ENCODE measurements around the gene CPNE6.

Gene CPNE6

DNA sequence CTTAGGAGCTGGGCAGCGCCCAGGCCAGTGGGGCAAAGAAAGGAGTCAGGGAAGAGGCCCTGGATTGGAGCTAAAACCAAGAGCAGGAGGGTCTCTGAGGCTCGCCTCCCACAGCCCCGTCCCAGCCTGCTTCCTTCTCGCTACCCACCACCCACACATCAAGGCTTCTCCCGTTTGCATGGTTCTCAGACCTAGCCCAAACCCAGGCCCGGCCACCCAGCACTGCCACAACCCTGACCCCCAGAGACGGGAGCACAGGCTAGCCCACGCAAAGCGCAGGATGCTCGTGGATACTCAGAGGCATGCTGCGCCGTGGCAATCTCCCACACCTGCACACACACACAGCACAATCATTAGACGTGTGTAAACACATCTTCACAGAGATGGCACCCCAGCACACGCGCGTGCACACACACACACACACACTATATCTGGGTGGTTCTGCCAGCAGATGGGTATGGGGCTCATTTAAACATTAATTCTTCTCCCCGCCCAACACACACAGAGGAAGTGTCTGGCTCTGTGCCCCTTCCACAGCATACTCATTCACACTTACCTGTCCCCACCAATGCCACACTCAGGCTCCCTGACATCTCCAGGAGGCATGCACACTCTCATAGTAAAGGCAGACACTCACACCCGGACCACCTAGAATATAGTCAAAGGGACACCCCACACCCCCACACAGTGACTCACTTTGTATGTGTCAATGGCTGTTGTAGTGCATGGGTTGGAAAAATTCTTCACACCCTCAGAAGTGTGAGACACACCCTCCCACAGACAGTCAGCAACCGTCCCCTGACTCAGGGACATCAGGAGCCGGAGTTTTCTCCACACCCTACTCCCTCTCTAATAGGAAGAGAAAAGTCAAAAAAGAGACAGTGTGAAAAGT, 18.5 kb upstream of the CPNE6 start:
- Histone ChIP-seq H3K27ac (ENCODE audit: low read depth, low read length, poor library complexity, severe bottlenecking) (no peak overlapping the region), H3K4me3 (ENCODE audit: low read depth, low read length, poor library complexity, severe bottlenecking) (peak overlapping the region; percentile 76), H3K9me2 (ENCODE audit: low read depth, low read length) (no peaks in the 10 kb centered on the region), H3K4me1 (ENCODE audit: insufficient read depth, low read length, severe bottlenecking) (peaks cover 16% of the 10 kb centered on the region), H3K9ac (ENCODE audit: low read length) (no peak overlapping the region), H4K20me1 (ENCODE audit: insufficient read depth, low read length) (no peaks in the 10 kb centered on the region), H3K9me3 (ENCODE audit: low read length) (no peaks in the 10 kb centered on the region), H2AFZ (ENCODE audit: low read length) (no peak overlapping the region), H3K27me3 (ENCODE audit: insufficient read depth, low read length) (peaks cover 4% of the 10 kb centered on the region; the same call in 1 of the 2 replicates), H3K36me3 (ENCODE audit: insufficient read depth, low read length) (no peaks in the 10 kb centered on the region), H3K4me2 (ENCODE audit: low read length) (peak overlapping the region; percentile 98), H3K79me2 (ENCODE audit: insufficient read depth, low read length) (no peaks in the 10 kb centered on the region), H3F3A (ENCODE audit: insufficient read depth, low read length) (no peaks in the 10 kb centered on the region)
- no peak for TF ChIP-seq EZH2 (IDR thresholded peaks at IDR 0.05; ENCODE audit: borderline replicate concordance, low read length)
- TF ChIP-seq, protein P1, sequence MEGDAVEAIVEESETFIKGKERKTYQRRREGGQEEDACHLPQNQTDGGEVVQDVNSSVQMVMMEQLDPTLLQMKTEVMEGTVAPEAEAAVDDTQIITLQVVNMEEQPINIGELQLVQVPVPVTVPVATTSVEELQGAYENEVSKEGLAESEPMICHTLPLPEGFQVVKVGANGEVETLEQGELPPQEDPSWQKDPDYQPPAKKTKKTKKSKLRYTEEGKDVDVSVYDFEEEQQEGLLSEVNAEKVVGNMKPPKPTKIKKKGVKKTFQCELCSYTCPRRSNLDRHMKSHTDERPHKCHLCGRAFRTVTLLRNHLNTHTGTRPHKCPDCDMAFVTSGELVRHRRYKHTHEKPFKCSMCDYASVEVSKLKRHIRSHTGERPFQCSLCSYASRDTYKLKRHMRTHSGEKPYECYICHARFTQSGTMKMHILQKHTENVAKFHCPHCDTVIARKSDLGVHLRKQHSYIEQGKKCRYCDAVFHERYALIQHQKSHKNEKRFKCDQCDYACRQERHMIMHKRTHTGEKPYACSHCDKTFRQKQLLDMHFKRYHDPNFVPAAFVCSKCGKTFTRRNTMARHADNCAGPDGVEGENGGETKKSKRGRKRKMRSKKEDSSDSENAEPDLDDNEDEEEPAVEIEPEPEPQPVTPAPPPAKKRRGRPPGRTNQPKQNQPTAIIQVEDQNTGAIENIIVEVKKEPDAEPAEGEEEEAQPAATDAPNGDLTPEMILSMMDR (IDR thresholded peaks at IDR 0.05; ENCODE audit: low read length): no peak

DNA sequence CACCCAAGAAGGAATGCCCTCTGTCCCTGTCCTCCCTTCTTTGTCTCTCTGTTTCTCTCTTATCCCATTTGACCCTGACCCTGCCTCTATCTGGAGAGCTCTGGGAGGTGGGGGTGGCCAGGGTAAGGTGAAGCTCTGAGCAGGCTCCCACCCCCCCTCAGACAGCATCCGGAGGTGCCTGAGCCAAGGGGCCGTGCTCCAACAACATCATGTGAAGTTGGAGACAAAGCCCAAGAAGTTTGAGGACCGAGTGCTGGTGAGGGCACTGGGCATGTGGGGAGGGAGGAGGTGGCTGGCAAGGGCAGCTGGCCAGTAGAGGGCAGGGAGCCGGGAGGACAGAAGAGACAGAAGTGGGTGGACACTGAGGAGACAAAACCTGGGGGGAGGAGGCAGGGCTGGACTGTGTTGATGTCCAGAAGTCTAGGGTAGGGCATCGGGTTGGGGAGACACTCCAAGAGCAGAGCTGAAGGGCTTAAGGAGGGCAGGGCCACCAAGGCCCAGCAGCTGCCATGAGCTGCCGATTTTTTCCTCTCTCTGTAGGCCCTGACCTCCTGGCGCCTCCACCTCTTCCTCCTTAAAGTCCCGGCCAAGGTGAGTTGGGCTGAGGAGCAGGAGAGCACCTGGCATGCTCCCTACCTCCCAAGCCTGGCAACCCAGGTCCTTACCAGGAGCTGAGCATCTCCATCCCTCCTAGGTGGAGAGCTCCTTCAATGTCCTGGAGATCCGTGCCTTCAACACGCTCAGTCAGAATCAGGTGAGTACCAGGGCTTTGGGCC, 17.6 kb upstream of the CPNE6 start:
- Histone ChIP-seq H3K27me3 (ENCODE audit: insufficient read depth, low read length) (peaks cover 4% of the 10 kb centered on the region; the same call in 1 of the 2 replicates), H3K9me2 (ENCODE audit: low read depth, low read length) (no peaks in the 10 kb centered on the region), H3K4me1 (ENCODE audit: insufficient read depth, low read length, severe bottlenecking) (peaks cover 16% of the 10 kb centered on the region), H3K4me2 (ENCODE audit: low read length) (no peak overlapping the region), H3F3A (ENCODE audit: insufficient read depth, low read length) (no peaks in the 10 kb centered on the region), H3K9me3 (ENCODE audit: low read length) (no peaks in the 10 kb centered on the region), H3K27ac (ENCODE audit: low read depth, low read length, poor library complexity, severe bottlenecking) (no peak overlapping the region), H4K20me1 (ENCODE audit: insufficient read depth, low read length) (no peaks in the 10 kb centered on the region), H3K36me3 (ENCODE audit: insufficient read depth, low read length) (no peaks in the 10 kb centered on the region), H2AFZ (ENCODE audit: low read length) (no peak overlapping the region), H3K9ac (ENCODE audit: low read length) (no peak overlapping the region), H3K4me3 (ENCODE audit: low read depth, low read length, poor library complexity, severe bottlenecking) (no peak overlapping the region), H3K79me2 (ENCODE audit: insufficient read depth, low read length) (no peaks in the 10 kb centered on the region)
- TF ChIP-seq, protein P1 (IDR thresholded peaks at IDR 0.05; ENCODE audit: low read length): no peak
- no peak for TF ChIP-seq EZH2 (IDR thresholded peaks at IDR 0.05; ENCODE audit: borderline replicate concordance, low read length)

DNA sequence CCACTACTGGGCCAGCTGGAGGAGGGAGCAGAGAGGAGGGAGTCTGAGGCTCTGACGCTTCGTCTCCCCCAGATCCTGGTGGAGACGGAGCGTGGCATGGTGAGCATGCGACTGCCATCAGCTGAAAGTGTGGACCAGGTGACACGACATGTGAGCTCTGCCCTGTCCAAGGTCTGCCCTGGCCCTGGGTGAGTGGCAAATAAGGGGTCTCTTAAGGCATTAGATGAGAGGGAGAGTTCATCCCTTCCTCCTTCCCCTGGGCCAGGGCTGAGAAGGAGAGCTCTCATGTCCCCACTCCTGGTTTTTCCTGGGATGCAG, 17.1 kb upstream of the CPNE6 start:
- Histone ChIP-seq H3K36me3 (ENCODE audit: insufficient read depth, low read length) (no peaks in the 10 kb centered on the region), H3K4me3 (ENCODE audit: low read depth, low read length, poor library complexity, severe bottlenecking) (no peak overlapping the region), H3K9ac (ENCODE audit: low read length) (no peak overlapping the region), H3F3A (ENCODE audit: insufficient read depth, low read length) (no peaks in the 10 kb centered on the region), H2AFZ (ENCODE audit: low read length) (no peak overlapping the region), H3K4me2 (ENCODE audit: low read length) (no peak overlapping the region), H3K27ac (ENCODE audit: low read depth, low read length, poor library complexity, severe bottlenecking) (no peak overlapping the region), H3K4me1 (ENCODE audit: insufficient read depth, low read length, severe bottlenecking) (peaks cover 16% of the 10 kb centered on the region), H4K20me1 (ENCODE audit: insufficient read depth, low read length) (no peaks in the 10 kb centered on the region), H3K9me2 (ENCODE audit: low read depth, low read length) (no peaks in the 10 kb centered on the region), H3K27me3 (ENCODE audit: insufficient read depth, low read length) (peaks cover 4% of the 10 kb centered on the region; the same call in 1 of the 2 replicates), H3K9me3 (ENCODE audit: low read length) (no peaks in the 10 kb centered on the region), H3K79me2 (ENCODE audit: insufficient read depth, low read length) (no peaks in the 10 kb centered on the region)
- TF ChIP-seq, protein P1 (IDR thresholded peaks at IDR 0.05; ENCODE audit: low read length): no peak
- no peak for TF ChIP-seq EZH2 (IDR thresholded peaks at IDR 0.05; ENCODE audit: borderline replicate concordance, low read length)

Data from OCI-LY1 (cell line).